BE2C (cell line): ENCODE measurements around the gene NUP210.

Experiments used
- DNase-seq: peaks from one replicate; pipeline ENCODE4 v3.0.0-alpha.2; 2020
- H3K27me3 ChIP-seq: fragments of 250-450 bp; sonication (Bioruptor Pico); 2 replicates; pipeline ENCODE4 v1.5.1; 2020; ENCODE audit warnings: mild to moderate bottlenecking
- H3K36me3 ChIP-seq: fragments of 250-450 bp; sonication (Bioruptor Pico); 2 replicates; pipeline ENCODE4 v1.5.1; 2020; ENCODE audit warnings: mild to moderate bottlenecking
- H3K4me1 ChIP-seq: fragments of 250-450 bp; sonication (Bioruptor Pico); 2 replicates; pipeline ENCODE4 v1.5.1; 2020
- H3K4me3 ChIP-seq: 2 replicates; pipeline ENCODE4 v1.5.1; 2011; ENCODE audit warnings: low read depth, low read length
- H3K9me3 ChIP-seq: fragments of 250-450 bp; sonication (Bioruptor Pico); 2 replicates; pipeline ENCODE4 v1.5.1; 2020
- TF ChIP-seq, protein P1 (sequence below): IDR thresholded peaks from 2 replicates; pipeline ENCODE4 v1.5.1; 2012; ENCODE audit warnings: mild to moderate bottlenecking, low read depth, low read length

NUP210 gene

DNA sequence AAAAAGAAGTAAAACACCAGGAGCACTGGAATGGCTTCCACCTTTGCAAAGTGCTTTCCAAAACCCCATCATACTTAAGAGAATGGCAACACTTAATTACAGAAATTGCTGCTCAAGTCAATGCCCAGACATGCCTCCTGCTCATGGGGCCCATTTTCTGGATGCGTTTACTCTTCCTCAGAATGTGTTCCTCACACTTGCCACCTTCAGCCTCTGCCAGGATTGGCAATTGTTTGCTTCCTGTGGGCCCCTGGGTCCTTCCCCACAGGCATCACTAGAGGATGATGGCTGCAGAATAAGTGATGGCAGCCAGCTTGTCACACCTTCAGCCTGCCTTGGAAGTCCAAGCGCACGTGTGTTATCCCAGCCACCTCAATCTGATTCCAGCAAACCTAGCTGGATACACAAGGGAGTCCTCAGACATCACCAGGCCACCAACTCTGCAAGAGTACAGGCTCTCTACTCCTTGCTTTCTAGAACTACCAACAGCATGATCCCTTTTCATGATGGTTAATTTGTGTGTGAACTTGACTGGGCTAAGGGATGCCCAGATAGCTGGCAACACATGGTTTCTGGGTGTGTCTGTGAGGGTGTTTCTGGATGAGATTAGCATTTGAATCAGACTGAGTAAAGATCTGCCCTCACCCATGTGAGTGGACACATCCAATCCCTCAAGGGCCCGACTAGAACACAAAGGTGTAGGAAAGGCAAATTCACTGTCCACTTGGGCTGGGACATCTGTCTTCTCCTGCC is 4.9 kb upstream of the NUP210 start:
- no peaks in the 10 kb centered on the region for H3K4me1 ChIP-seq
- H3K36me3 ChIP-seq, result no peaks in the 10 kb centered on the region
- H3K27me3 ChIP-seq, result no peaks in the 10 kb centered on the region
- TF ChIP-seq, protein P1, sequence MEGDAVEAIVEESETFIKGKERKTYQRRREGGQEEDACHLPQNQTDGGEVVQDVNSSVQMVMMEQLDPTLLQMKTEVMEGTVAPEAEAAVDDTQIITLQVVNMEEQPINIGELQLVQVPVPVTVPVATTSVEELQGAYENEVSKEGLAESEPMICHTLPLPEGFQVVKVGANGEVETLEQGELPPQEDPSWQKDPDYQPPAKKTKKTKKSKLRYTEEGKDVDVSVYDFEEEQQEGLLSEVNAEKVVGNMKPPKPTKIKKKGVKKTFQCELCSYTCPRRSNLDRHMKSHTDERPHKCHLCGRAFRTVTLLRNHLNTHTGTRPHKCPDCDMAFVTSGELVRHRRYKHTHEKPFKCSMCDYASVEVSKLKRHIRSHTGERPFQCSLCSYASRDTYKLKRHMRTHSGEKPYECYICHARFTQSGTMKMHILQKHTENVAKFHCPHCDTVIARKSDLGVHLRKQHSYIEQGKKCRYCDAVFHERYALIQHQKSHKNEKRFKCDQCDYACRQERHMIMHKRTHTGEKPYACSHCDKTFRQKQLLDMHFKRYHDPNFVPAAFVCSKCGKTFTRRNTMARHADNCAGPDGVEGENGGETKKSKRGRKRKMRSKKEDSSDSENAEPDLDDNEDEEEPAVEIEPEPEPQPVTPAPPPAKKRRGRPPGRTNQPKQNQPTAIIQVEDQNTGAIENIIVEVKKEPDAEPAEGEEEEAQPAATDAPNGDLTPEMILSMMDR, result no peak
- no peak overlapping the region for H3K4me3 ChIP-seq
- H3K9me3 ChIP-seq, result no peaks in the 10 kb centered on the region
- no peak for DNase-seq

DNA sequence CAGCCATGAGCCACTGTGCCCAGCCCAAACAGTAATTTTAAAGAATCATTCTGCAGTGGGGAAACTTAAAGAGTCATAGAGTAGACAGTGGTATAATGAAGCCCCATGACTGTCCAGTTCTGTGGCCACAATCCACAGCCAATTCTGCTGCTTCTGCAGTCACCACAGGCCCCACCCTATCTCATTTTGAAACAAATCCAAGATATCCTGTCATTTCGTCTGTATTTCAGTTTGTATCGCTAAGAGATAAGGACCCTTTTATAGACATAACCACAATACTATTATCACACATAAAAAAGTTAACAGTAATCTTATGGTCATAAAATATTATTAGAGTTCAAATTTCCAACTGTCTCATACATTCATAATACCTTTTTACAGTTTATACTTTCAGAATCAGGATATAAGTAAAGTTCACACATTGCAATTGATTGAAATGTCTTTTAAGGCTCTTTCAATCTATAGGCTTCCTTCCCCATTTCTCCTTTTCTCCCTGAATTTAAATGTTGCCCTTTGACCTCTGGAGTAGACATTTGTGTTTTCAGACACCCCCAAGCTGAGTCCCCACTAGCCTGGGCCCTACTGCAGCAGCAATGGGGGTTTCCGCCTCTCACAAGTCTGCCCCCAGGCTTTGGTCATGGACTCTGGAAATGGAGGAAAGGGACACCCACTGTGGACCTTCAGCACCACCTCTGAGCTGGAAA is 4.2 kb upstream of the NUP210 start:
- H3K27me3 ChIP-seq, result no peaks in the 10 kb centered on the region
- no peak overlapping the region for H3K4me3 ChIP-seq
- H3K9me3 ChIP-seq, result no peaks in the 10 kb centered on the region
- no peaks in the 10 kb centered on the region for H3K36me3 ChIP-seq
- TF ChIP-seq, protein P1, result no peak
- DNase-seq, result no peak
- H3K4me1 ChIP-seq, result no peaks in the 10 kb centered on the region

DNA sequence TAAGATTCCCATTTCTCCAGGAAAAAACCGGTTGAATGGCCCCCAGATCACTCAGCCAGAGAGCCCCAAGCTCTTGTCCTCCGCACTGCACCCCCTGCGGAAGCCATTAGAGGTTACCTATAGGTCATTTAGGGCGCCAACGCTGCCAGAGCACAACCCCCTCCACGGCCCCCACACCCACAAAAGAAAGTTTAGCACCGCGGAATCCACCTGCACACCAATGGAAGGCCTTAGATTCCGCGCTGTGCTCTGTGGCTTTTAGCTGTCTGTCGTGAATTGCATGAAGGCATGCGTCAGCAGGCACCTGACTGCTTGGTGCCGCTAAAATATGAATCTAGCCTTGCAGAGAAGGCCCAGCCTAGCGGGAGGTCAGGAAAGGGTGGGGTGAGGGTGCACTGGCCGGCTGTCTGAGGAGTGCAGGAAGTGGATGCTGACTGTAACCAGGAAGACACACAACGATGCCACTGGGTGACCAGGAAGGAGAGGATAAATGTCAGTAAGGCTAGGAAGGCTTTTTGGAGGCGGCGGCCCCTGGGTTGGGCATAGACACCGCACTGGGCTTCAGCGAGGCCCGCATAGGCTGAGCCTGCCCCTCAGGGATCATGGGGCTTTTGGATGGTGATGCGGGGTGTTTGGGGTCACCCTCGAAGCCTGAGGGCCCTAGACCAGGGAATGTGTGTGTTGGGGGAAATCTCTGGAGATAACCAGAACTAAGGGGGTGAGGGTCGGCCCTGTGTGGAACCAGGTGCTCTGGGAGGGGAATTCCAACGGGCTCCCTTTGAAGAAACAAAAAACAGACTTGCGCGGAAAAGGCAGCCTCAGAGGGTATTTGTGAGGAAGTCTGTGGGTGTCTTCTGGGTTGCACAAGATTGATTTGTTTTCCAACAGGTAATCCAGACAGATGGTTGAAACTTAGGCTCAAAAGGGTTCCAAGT is 976 bp upstream of the NUP210 start:
- no peaks in the 10 kb centered on the region for H3K9me3 ChIP-seq
- no peak for DNase-seq
- H3K4me1 ChIP-seq, result no peaks in the 10 kb centered on the region
- no peaks in the 10 kb centered on the region for H3K27me3 ChIP-seq
- no peaks in the 10 kb centered on the region for H3K36me3 ChIP-seq
- no peak overlapping the region for H3K4me3 ChIP-seq
- TF ChIP-seq, protein P1, result no peak

DNA sequence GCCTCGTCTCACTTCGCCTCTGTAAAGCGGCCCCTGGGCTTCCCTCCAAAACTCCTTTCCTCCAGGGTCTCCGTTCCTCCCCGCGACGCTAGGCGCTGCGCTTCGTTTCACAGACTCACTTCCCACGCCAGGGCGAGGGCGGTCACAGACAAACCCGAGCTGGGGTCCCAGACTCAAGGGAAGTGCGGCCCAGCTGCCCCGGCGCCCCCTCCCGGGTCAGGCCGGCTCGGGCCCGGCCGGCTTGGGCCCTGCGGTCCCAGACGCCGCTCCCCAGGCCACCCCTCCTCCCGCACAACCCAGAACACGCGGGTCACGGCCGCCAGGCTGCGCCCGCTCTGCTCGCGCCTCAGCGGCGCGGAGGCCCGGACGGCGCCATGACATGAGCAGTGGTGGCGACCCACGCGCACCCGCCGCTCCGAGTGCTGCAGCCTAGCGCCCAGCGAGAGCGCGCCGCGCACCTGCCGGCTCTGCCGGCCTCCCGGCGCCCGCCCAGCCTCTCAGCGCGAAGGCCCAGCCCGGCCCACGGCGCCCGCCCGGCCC is 547 bp downstream of the NUP210 start:
- Histone ChIP-seq H3K36me3 (no peaks in the 10 kb centered on the region), H3K4me3 (peak overlapping the region; percentile 60), H3K27me3 (no peaks in the 10 kb centered on the region), H3K9me3 (no peaks in the 10 kb centered on the region), H3K4me1 (no peaks in the 10 kb centered on the region)
- peak; percentile 45 for DNase-seq
- TF ChIP-seq, protein P1, result no peak

DNA sequence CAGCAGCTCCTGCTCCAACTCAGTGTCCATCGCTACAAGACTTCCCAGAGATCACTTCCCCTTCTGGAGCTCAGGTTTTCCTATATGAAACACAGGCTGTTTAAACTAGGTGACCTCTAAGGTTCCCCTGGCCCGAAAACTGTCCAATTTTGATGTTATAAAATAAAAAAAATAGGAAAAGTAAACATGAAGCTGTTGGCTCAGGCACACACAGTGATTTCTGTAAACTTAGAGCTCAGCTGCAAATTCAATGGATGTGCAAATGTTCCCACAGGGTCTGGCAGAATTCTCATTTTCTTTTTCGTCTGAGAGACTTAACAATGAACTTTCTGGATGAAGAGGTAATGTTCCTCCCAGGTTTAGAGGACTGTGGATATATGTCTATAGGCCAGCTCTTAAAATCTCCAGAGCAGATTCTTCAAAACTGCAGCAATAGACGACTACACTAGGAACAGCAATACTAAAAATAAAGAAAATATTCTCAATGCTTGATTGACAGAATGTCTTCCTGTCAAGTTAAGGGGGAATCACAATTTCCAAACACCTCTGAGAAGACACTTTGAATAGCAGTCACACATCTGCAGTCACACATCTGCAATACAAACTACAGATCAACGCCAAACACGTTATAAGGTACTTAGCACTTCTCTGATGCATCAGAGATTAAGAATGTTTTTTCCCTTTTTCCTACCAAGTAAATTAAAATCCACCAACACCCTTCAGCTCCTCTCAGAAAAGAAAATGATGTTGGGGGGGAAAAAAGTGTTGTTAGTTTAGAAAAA is 2.8 kb downstream of the NUP210 start:
- H3K4me1 ChIP-seq, result no peaks in the 10 kb centered on the region
- no peaks in the 10 kb centered on the region for H3K36me3 ChIP-seq
- TF ChIP-seq, protein P1, result no peak
- H3K9me3 ChIP-seq, result no peaks in the 10 kb centered on the region
- DNase-seq, result no peak
- no peak overlapping the region for H3K4me3 ChIP-seq
- no peaks in the 10 kb centered on the region for H3K27me3 ChIP-seq
